OCI-LY3 (cell line): ENCODE data around the gene DBNDD2.

Experiments
- H2AFZ ChIP-seq: fragments of 200-600, 300-600 bp; shearing (Covaris generic); 2 replicates; pipeline ENCODE4 v1.6.0; 2014; ENCODE audit warnings: antibody characterized with exemption, low read depth, low read length
- H3K27ac ChIP-seq: fragments of 200-600, 300-600 bp; sonication (generic); 2 replicates; pipeline ENCODE4 v1.5.1; 2014; ENCODE audit warnings: mild to moderate bottlenecking, low read length, moderate library complexity, mixed read lengths
- H3K27me3 ChIP-seq: fragments of 200-600, 300-600 bp; sonication (generic); 2 replicates; pipeline ENCODE4 v1.6.1; 2014; ENCODE audit warnings: low read depth, low read length, mixed read lengths
- H3K36me3 ChIP-seq: fragments of 200-600, 300-600 bp; sonication (generic); replicated peaks from 2 replicates; pipeline ENCODE3; 2014; ENCODE audit warnings: low read depth, low read length, mixed read lengths
- H3K4me1 ChIP-seq: fragments of 300-600, 200-600 bp; sonication (generic); 2 replicates; pipeline ENCODE4 v1.6.1; 2014; ENCODE audit warnings: low read length, mixed read lengths
- H3K4me2 ChIP-seq: fragments of 200-600, 300-600 bp; sonication (generic); 2 replicates; pipeline ENCODE4 v1.6.1; 2014; ENCODE audit warnings: low read length, mixed read lengths
- H3K4me3 ChIP-seq: fragments of 300-600, 200-600 bp; sonication (generic); 2 replicates; pipeline ENCODE4 v1.5.1; 2014; ENCODE audit warnings: antibody characterized with exemption, mild to moderate bottlenecking, low read length, moderate library complexity
- H3K79me2 ChIP-seq: fragments of 300-600, 200-600 bp; shearing (Covaris generic); 2 replicates; pipeline ENCODE4 v1.6.1; 2014; ENCODE audit warnings: mild to moderate bottlenecking, low read length, mixed read lengths
- H3K9ac ChIP-seq: fragments of 300-600, 200-600 bp; shearing (Covaris generic); 2 replicates; pipeline ENCODE4 v1.6.0; 2014; ENCODE audit warnings: mild to moderate bottlenecking, low read length, moderate library complexity
- H3K9me3 ChIP-seq: fragments of 200-600, 300-600 bp; shearing (Covaris generic); 2 replicates; pipeline ENCODE4 v1.6.1; 2014; ENCODE audit warnings: low read length, mixed read lengths; ENCODE audit not compliant: insufficient read depth
- H4K20me1 ChIP-seq: fragments of 200-600, 300-600 bp; sonication (generic); 2 replicates; pipeline ENCODE4 v1.6.1; 2016; ENCODE audit warnings: low read length, mixed read lengths; ENCODE audit not compliant: insufficient read depth
- CTCF ChIP-seq: fragments of 200-600, 300-600 bp; sonication (generic); IDR thresholded peaks from 2 replicates; pipeline ENCODE4 v1.5.1; 2014; ENCODE audit warnings: antibody characterized with exemption, low read length, low read depth
- EZH2phosphoT487 ChIP-seq: fragments of 200-600 bp; shearing (Covaris generic); IDR thresholded peaks from 2 replicates; pipeline ENCODE4 v1.6.1; 2018; ENCODE audit warnings: antibody characterized with exemption, mixed run types, low read depth

Gene DBNDD2

GRCh38 chr20:45374101-45374467 lies 34.0 kb upstream of the DBNDD2 start:
- peaks cover 16% of the 10 kb centered on the region for H3K27me3 ChIP-seq
- peaks cover 24% of the 10 kb centered on the region for H3K4me1 ChIP-seq
- no peak for TF ChIP-seq CTCF
- TF ChIP-seq EZH2phosphoT487 = no peak
- H4K20me1 ChIP-seq = peaks cover 16% of the 10 kb centered on the region; the same call in 1 of the 2 replicates
- H3K9ac ChIP-seq = no peak overlapping the region
- H3K4me2 ChIP-seq = peak overlapping the region; percentile 74; the same call in 1 of the 2 replicates
- H3K27ac ChIP-seq = no peak overlapping the region
- H3K79me2 ChIP-seq = peaks cover 9% of the 10 kb centered on the region; the same call in 1 of the 2 replicates
- H2AFZ ChIP-seq = no peak overlapping the region
- H3K36me3 ChIP-seq = peaks cover 23% of the 10 kb centered on the region
- peak overlapping the region; percentile 71; the same call in 1 of the 2 replicates for H3K4me3 ChIP-seq
- H3K9me3 ChIP-seq = no peaks in the 10 kb centered on the region

- no peaks in the 10 kb centered on the region for H3K9me3 ChIP-seq
- H4K20me1 ChIP-seq = peaks cover 15% of the 10 kb centered on the region; the same call in 1 of the 2 replicates
- H2AFZ ChIP-seq = no peak overlapping the region
- TF ChIP-seq CTCF = no peak
- TF ChIP-seq EZH2phosphoT487 = no peak
- peaks cover 7% of the 10 kb centered on the region; the same call in 1 of the 2 replicates for H3K79me2 ChIP-seq
- peaks cover 15% of the 10 kb centered on the region for H3K27me3 ChIP-seq
- H3K36me3 ChIP-seq = peaks cover 23% of the 10 kb centered on the region
- H3K9ac ChIP-seq = no peak overlapping the region
- H3K27ac ChIP-seq = no peak overlapping the region
- H3K4me1 ChIP-seq = peaks cover 15% of the 10 kb centered on the region
- no peak overlapping the region for H3K4me3 ChIP-seq
- H3K4me2 ChIP-seq = no peak overlapping the region
These were observed 33.1 kb upstream of the DBNDD2 start for GRCh38 chr20:45374966-45375365.

GRCh38 chr20:45377269-45377668 lies 30.8 kb upstream of the DBNDD2 start:
- Histone ChIP-seq H3K36me3 (peaks cover 11% of the 10 kb centered on the region), H3K9me3 (no peaks in the 10 kb centered on the region), H3K4me2 (no peak overlapping the region), H4K20me1 (no peaks in the 10 kb centered on the region), H3K4me3 (no peak overlapping the region), H3K9ac (no peak overlapping the region), H3K79me2 (no peaks in the 10 kb centered on the region), H3K4me1 (peaks cover 9% of the 10 kb centered on the region; the same call in 1 of the 2 replicates), H3K27me3 (no peaks in the 10 kb centered on the region), H3K27ac (no peak overlapping the region), H2AFZ (no peak overlapping the region)
- no peak for TF ChIP-seq EZH2phosphoT487
- TF ChIP-seq CTCF = no peak

- Histone ChIP-seq H3K4me3 (no peak within 1 kb of the TSS), H3K36me3 (peaks cover 9% of the 10 kb centered on the region)
These were observed 29.9 kb upstream of the DBNDD2 start, which contains the start of gene TP53TG5 for GRCh38 chr20:45378191-45378590. TSS of gene TP53TG5 (minus strand) at chr20:45378325. CDS start at chr20:45378236, 89 bp downstream.

More at GRCh38 chr20:45378191-45378590, 29.9 kb upstream of the DBNDD2 start, which contains the start of gene TP53TG5:
- Histone ChIP-seq H3K79me2 (no peaks in the 10 kb centered on the region), H3K27me3 (no peaks in the 10 kb centered on the region), H2AFZ (no peak within 1 kb of the TSS), H3K9me3 (no peaks in the 10 kb centered on the region), H3K4me1 (peaks cover 6% of the 10 kb centered on the region; the same call in 1 of the 2 replicates), H3K4me2 (no peak within 1 kb of the TSS), H4K20me1 (no peaks in the 10 kb centered on the region), H3K9ac (no peak within 1 kb of the TSS), H3K27ac (no peak within 1 kb of the TSS)
- TF ChIP-seq CTCF (no peak), EZH2phosphoT487 (no peak)
